ENCODE data around the gene LINGO4. TPM values are rescaled to one million over a fixed set of nuclear protein-coding genes. Genes with fewer than 3 reads are reported as not detected.
"Not testable (repeated sequence)": the region's sequence is repeated elsewhere in the genome, so short reads cannot be mapped to it uniquely, and the experiment has no call there.

The LINGO4 gene
- total RNA-seq, 2 experiments from 2014 or later = 0.35 to 0.50 TPM

DNA sequence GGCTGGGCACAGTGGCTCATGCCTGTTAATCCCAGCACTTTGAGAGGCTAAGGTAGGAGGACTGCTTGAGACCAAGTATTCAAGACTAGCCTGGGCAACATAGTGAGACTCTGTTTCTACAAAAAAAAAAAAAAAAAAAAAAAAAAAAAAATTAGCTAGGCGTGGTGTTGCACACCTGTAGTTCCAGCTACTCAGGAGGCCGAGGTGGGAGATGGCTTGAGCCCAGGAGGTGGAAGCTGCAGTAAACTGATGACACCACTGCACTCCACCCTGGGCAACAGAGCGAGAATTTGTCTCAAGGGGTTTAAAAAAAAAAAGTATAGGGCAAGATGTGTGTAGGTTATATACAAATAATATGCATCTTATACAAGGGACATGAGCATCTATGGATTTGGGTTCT is 17.5 kb downstream of the LINGO4 start:
- ChIA-PET CTCF (interaction anchor here (0.6 to 1.6 kb wide), 6 partner anchors 8 to 49 kb away, joined by 3 to 5 read pairs (median 3); no protein-coding TSS in a partner anchor), POLR2A (no interaction called here)
- Mint-ChIP-seq H3K27me3 (no peaks in the 10 kb centered on the region), H3K4me1 (peaks cover 30% of the 10 kb centered on the region), H3K27ac (no peak overlapping the region), H3K36me3 (ENCODE audit: low read depth) (peaks cover 3% of the 10 kb centered on the region), H3K9me3 (no peaks in the 10 kb centered on the region), H3K4me3 (no peak overlapping the region)
- no peak for DNase-seq

DNA sequence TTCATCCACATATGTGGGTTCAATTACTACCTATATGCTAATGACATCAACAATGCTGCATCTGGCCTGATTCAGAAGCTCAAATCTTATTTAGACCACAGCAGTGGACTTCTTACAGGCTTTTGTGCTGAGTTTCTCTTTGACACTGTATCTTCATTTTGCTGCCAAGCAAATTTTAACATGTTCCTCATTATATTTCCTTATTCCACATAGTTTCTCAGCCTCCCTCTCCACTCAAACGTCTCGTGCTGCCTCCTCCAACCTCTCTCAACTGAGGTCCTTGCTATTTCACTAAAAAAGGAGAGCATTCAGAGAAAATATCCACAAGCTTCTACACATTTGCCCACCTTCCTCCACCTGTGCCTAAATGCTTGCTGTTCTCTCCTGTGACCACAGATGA is 21.4 kb downstream of the LINGO4 start:
- Mint-ChIP-seq H3K27me3 (no peaks in the 10 kb centered on the region), H3K36me3 (ENCODE audit: low read depth) (peaks cover 8% of the 10 kb centered on the region), H3K9me3 (no peaks in the 10 kb centered on the region), H3K27ac (no peak overlapping the region), H3K4me1 (peaks cover 5% of the 10 kb centered on the region), H3K4me3 (no peak overlapping the region)
- no peak for DNase-seq
- POLR2A ChIA-PET = no interaction called here
- CTCF ChIA-PET = interaction anchor here (2.6 kb wide), 1 partner anchor 9 kb away, joined by 10 read pairs; no protein-coding TSS in a partner anchor

DNA sequence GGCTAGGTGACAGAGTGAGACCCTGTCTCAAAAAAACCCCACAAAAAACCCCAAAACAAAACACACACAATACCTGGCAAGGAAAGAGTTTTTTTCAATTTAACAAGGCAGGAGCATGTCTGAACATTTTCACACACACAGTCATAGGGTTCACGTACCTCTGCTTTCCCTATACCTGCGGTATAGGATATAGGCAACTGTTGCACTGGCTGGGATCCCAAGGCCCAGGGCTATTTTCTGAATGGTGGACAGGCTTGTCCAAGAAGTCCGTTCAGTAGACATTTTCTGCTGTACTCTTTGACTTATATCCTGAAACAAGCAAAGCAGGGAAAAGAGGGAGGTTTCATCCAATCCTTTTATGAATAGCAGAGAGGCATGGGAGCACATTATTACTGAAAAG is 22.5 kb downstream of the LINGO4 start:
- no peak overlapping the region for H3K4me3 Mint-ChIP-seq
- ChIA-PET CTCF (interaction anchor here (0.7 to 1.0 kb wide), 2 partner anchors 39 to 46 kb away, joined by 3 read pairs; no protein-coding TSS in a partner anchor), POLR2A (no interaction called here)
- DNase-seq = no peak
- no peaks in the 10 kb centered on the region for H3K9me3 Mint-ChIP-seq
- no peaks in the 10 kb centered on the region for H3K27me3 Mint-ChIP-seq
- H3K36me3 Mint-ChIP-seq (ENCODE audit: low read depth) = peaks cover 9% of the 10 kb centered on the region
- H3K4me1 Mint-ChIP-seq = peaks cover 3% of the 10 kb centered on the region
- no peak overlapping the region for H3K27ac Mint-ChIP-seq

DNA sequence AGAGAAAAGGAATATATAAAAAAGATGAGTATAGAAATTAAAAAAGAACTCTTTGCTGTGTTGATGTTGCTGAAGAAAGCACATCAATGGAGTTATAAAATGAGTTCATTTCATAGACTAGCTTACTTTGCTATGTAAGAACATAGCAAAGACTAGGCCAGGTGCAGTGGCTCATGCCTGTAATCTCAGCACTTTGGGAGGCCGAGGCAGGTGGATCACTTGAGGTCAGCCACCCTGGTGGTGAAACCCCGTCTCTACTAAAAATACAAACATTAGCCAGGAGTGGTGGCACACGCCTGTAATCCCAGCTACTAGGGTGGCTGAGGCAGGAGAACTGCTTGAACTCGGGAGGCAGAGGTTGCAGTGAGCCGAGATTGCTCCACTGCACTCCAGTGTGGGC is 23.2 kb downstream of the LINGO4 start:
- DNase-seq; H3K36me3 Mint-ChIP-seq (ENCODE audit: low read depth); H3K4me3 Mint-ChIP-seq; CTCF ChIA-PET; H3K27me3 Mint-ChIP-seq; H3K4me1 Mint-ChIP-seq; POLR2A ChIA-PET; H3K27ac Mint-ChIP-seq; H3K9me3 Mint-ChIP-seq: not testable (repeated sequence)

DNA sequence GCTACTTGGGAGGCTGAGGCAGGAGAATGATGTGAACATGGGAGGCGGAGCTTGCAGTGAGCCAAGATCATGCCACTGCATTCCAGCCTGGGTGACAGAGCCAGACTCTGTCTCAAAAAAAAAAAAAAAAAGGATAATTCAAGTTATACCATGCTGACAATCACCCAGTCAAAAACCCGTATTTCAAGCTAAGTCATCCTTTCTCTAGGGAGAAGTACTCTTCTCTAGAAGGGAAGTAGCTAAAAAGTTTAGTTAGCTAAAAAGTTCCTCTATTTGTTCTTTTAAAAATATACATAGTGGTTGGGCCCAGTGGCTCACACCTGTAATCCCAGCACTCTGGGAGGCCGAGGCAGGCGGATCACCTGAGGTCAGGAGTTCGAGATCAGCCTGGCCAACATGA is 24.5 kb downstream of the LINGO4 start:
- CTCF ChIA-PET = interaction anchor here (0.6 to 2.1 kb wide), 5 partner anchors 9 to 233 kb away, joined by 3 to 6 read pairs (median 4); partner anchors contain the start of gene TDRKH
- DNase-seq = not testable (repeated sequence)

DNA sequence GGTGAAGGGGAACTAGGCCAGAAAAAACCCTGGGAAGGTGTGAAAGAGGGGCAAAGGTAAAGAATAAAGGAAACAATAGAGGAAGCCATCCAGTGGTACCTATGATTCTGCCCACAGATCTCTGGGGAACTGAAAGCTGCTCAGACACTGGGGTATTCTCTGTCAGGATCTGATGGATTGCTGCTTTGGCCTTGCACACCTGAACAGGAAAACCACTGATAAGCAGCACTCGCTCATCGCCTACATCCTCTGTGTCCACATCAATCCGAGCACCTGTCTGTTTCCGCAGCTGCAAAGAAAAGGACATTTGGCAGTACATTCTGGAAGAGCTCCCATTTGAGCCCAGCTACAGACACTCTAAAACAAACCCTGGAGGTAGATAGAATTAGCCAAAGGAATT is 25.4 kb downstream of the LINGO4 start:
- Mint-ChIP-seq H3K4me3 (no peak overlapping the region), H3K4me1 (peaks cover 3% of the 10 kb centered on the region), H3K36me3 (ENCODE audit: low read depth) (peaks cover 19% of the 10 kb centered on the region), H3K27me3 (no peaks in the 10 kb centered on the region), H3K27ac (no peak overlapping the region), H3K9me3 (no peaks in the 10 kb centered on the region)
- no peak for DNase-seq
- CTCF ChIA-PET = interaction anchor here (0.7 to 2.1 kb wide), 4 partner anchors 8 to 21 kb away, joined by 3 to 6 read pairs (median 3); partner anchors contain the start of gene TDRKH
- POLR2A ChIA-PET = no interaction called here

More for the DNA sequence above, 24.5 kb downstream of the LINGO4 start:
- H3K27me3 Mint-ChIP-seq, POLR2A ChIA-PET, H3K9me3 Mint-ChIP-seq, H3K4me1 Mint-ChIP-seq, H3K27ac Mint-ChIP-seq, H3K4me3 Mint-ChIP-seq: not testable (repeated sequence)
- peaks cover 13% of the 10 kb centered on the region for H3K36me3 Mint-ChIP-seq (ENCODE audit: low read depth)

DNA sequence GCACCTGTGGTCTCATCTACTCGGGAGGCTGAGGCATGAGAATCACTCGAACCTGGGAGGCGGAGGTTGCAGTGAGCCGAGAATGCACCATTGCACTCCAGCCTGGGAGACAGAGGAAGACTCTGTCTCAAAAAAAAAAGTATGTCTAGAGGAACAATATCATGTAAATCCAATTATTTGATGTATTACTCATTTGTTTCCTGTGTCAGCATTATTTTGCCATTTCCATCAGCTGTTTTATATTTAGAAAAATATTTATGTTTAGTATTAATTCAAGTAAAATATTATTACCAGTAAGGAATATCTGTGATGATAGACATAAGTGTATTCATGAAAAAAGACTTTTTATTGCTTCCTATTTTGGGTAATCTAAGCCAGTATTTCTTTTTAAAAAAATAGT is 27.9 kb downstream of the LINGO4 start:
- peaks cover 3% of the 10 kb centered on the region for H3K4me1 Mint-ChIP-seq
- peaks cover 19% of the 10 kb centered on the region for H3K36me3 Mint-ChIP-seq (ENCODE audit: low read depth)
- CTCF ChIA-PET = interaction anchor here (0.6 to 0.7 kb wide), 2 partner anchors 55 to 232 kb away, joined by 3 read pairs; no protein-coding TSS in a partner anchor
- H3K9me3 Mint-ChIP-seq = no peaks in the 10 kb centered on the region
- H3K27me3 Mint-ChIP-seq = no peaks in the 10 kb centered on the region
- DNase-seq = no peak
- no peak overlapping the region for H3K27ac Mint-ChIP-seq
- POLR2A ChIA-PET = no interaction called here
- no peak overlapping the region for H3K4me3 Mint-ChIP-seq

DNA sequence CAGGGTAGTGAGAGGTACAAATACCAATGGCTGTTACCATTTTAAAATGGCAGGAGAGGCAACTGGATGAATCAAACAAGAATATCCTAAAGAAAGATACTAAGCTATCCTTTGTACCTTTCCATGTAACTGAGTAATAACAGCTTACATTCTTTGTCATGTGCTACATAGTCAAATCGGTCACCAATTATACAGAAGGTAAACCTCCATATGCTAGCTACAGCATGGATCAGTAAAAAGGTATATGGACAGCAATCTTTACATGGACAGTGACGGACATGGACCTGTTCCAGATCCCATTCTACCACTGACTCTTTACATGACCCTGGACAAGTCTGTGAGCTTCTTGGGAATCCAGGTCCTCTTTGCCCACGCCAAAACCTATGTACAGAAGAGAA is 28.6 kb downstream of the LINGO4 start:
- Mint-ChIP-seq H3K27ac (no peak overlapping the region), H3K36me3 (ENCODE audit: low read depth) (peaks cover 19% of the 10 kb centered on the region), H3K4me1 (peaks cover 3% of the 10 kb centered on the region), H3K27me3 (no peaks in the 10 kb centered on the region), H3K9me3 (no peaks in the 10 kb centered on the region), H3K4me3 (no peak overlapping the region)
- CTCF ChIA-PET = interaction anchor here (1.2 to 1.6 kb wide), 3 partner anchors 8 to 60 kb away, joined by 3 to 4 read pairs (median 4); no protein-coding TSS in a partner anchor
- no peak for DNase-seq
- POLR2A ChIA-PET = no interaction called here

DNA sequence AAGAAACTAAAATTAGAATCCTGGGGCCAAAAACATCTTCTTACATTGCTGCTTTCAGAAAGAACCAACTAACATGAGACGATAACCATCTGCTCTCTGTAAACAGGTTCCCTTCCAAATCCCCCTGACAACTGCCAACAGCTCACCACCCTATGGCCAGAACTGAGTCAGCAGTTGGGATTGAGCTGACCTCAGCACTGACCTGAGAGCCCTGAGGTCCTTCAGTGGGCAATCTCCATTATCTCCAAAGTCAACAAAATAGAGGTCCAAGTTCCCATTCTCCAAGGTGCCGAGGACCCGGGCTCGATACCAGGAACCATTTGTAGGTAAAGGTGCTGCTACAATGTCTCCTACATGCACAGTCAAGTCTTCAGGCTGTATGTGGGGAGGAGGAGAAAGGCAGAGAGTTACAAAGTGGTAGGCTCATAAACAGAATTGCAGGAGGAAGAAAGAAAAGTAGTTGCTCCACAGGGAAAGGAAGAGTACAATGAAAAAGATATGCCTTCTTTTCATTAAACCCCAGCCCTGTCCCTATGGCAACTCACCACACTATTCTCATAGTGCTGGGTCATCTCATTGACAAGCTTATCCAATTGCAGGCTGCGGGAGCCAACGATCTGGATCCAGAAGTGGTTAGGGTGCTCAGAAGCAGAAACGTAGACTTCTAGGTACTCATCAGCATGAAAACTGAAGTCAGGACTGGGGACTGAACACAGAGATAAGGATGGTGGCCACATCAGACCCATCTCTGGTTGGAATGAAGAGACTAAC is 29.1 kb downstream of the LINGO4 start:
- H3K27me3 Mint-ChIP-seq = no peaks in the 10 kb centered on the region
- peaks cover 16% of the 10 kb centered on the region for H3K36me3 Mint-ChIP-seq (ENCODE audit: low read depth)
- POLR2A ChIA-PET = no interaction called here
- peaks cover 3% of the 10 kb centered on the region for H3K4me1 Mint-ChIP-seq
- no peaks in the 10 kb centered on the region for H3K9me3 Mint-ChIP-seq
- no peak for DNase-seq
- no peak overlapping the region for H3K4me3 Mint-ChIP-seq
- H3K27ac Mint-ChIP-seq = no peak overlapping the region
- CTCF ChIA-PET = interaction anchor here (1.2 to 1.6 kb wide), 4 partner anchors 8 to 60 kb away, joined by 3 to 10 read pairs (median 4); no protein-coding TSS in a partner anchor

DNA sequence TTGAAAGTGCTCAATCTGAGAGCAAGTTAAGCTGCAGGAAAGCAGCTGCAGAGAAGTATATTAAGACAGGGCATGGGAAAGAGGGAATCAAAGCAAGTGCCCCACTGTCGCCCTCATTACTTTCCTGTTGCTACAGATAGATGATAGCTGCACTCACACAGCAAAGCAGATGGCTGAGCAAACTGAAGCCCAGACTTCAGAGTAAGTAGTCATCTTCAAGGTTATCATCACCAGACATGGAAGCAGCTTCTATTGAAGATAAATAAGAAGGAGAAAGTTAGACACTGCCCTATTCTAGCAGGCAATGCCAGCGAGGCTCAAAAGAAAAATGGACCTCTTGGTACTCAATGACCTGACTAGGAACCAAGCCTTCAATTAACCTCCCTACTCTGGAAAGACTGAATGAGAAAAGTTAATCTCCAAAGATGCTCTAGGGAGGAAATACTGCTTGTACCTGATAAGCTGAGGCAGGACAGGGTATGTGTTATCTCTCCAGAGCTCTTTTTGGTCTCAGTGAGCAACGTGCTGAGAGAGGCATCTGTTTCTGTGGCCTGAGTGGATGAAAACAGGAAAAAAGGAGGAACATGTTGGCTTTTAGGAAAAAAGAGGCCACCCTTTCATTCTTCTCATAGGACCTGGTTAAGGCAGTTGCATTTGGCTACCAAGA is 30.8 kb downstream of the LINGO4 start:
- CTCF ChIA-PET = interaction anchor here (0.9 to 1.6 kb wide), 4 partner anchors 10 to 21 kb away, joined by 3 to 10 read pairs (median 4); no protein-coding TSS in a partner anchor
- DNase-seq = no peak
- no peaks in the 10 kb centered on the region for H3K9me3 Mint-ChIP-seq
- H3K27me3 Mint-ChIP-seq = no peaks in the 10 kb centered on the region
- no peak overlapping the region for H3K4me3 Mint-ChIP-seq
- peaks cover 16% of the 10 kb centered on the region for H3K36me3 Mint-ChIP-seq (ENCODE audit: low read depth)
- no peaks in the 10 kb centered on the region for H3K4me1 Mint-ChIP-seq
- POLR2A ChIA-PET = no interaction called here
- no peak overlapping the region for H3K27ac Mint-ChIP-seq

DNA sequence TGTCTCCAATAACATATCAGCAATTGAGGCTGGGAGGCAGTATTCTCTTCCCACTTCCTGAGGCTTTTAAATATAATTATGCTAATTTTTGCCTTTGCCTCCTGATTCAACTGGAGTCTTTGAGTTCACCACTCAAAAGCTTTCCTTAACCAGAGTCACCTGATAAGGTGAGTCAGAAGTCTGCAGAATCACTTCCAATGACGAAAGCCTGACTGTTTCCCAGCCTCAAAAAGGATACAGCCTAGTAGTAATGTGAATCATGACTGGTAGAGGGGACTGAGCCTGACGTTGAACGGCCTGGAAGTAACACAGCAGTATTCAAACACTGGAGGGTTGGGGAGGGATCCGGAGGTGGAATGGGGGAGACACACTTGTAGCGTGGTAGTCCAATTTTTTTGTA is 31.5 kb downstream of the LINGO4 start:
- Mint-ChIP-seq H3K36me3 (ENCODE audit: low read depth) (peaks cover 10% of the 10 kb centered on the region), H3K9me3 (no peaks in the 10 kb centered on the region), H3K27ac (no peak overlapping the region), H3K4me3 (no peak overlapping the region), H3K27me3 (no peaks in the 10 kb centered on the region), H3K4me1 (no peaks in the 10 kb centered on the region)
- CTCF ChIA-PET = interaction anchor here (0.9 to 1.2 kb wide), 2 partner anchors 14 to 16 kb away, joined by 3 read pairs; no protein-coding TSS in a partner anchor
- POLR2A ChIA-PET = no interaction called here
- no peak for DNase-seq

DNA sequence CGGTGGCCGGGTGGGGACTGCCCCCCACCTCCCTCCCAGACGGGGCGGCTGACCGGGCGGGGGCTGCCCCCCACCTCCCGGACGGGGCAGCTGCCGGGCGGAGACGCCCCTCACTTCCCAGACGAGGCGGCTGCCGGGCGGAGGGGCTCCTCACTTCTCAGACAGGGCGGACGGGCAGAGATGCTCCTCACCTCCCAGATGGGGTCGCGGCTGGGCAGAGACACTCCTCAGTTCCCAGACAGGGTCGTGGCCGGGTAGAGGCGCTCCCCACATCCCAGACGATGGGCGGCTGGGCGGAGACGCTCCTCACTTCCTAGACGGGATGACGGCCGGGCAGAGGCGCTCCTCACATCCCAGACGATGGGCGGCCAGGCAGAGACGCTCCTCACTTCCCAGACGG is 35.9 kb downstream of the LINGO4 start:
- CTCF ChIA-PET; H3K27ac Mint-ChIP-seq; H3K36me3 Mint-ChIP-seq (ENCODE audit: low read depth); DNase-seq; H3K9me3 Mint-ChIP-seq; H3K4me3 Mint-ChIP-seq; POLR2A ChIA-PET; H3K27me3 Mint-ChIP-seq: not testable (repeated sequence)
- H3K4me1 Mint-ChIP-seq = peaks cover 18% of the 10 kb centered on the region

Measured in activated CD4-positive, alpha-beta T cell treated with anti-CD3 and anti-CD28 coated beads, Interleukin-2, amount 10 ng/mL, durations not matched to agents 7 days and 5 days (primary cell).